Activated CD4-positive, CD25-positive, alpha-beta regulatory T cell treated with anti-CD3 and anti-CD28 coated beads, Interleukin-2, amount 50 U/mL, for 24 hours (primary cell): ENCODE measurements around the gene NAP1L4.
A peak's percentile ranks its signal among the peaks of the same experiment; 100 is the strongest.

Source experiments
- ATAC-seq, 2 donors: fragments of 150-1000 bp; cut with Tn5 transposase; one replicate each; pipeline ENCODE4 v1.10.0; 2021; ENCODE audit warnings: mild to moderate bottlenecking in 1 of 2, moderate library complexity in 1 of 2

NAP1L4 gene

DNA sequence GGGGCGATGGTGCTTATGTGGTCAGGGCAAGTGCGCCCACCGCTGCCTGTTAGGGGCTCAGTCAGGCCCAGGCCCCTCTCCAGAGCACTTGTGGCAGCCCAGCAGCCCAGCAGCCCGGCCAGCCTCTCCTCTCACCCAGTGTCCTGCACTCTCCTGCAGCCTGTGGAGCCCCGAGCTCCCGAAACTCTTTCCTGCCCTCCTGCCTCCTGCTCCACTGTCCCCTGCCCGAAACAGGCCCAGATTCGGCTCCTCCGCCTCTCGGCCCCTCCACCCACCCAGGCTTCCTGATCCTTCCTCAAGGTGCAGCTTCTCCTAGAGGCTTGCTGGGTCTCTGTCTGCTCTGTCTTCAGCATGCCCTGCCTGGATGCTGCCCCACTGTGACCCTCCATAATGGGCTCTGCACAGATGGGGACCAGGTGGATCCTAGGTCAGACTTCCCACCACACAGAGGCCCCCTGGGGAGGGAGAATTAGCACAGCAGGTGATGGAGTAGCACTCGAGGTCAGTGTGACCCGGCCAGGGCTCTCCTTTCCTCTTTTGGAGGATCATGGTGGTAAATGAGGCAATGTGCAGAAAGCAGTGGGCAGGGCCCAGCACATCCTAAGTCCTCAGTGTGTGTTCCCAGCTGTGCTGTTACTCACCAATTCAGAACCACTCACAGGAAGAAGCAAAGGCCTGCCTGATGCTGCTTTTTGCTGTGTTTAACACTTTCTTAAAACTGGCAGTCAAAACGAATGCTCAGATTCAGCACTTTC, 18.6 kb upstream of the NAP1L4 start:
- ATAC-seq = no peak

DNA sequence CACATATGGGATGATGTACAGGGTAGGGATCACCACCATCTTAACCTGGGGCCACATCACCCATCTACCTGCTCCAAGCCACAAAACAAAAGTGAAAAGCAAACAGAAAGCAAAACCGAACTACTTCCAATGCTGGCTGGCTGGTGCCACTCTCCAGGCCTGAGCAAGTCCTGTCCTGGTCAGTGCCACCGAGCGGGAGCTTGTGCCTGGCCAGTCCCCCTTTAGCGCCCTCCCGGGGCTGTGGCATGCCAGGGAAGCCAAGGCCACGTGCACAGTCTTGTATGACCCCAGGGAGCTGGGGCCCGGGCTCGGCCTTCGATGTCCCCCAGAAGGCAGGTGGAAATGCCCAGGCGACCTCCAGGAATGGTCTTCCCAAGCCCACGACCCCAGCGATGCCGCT, 17.9 kb upstream of the NAP1L4 start:
- peak in 1 of 2 donors; percentile 2 for ATAC-seq

DNA sequence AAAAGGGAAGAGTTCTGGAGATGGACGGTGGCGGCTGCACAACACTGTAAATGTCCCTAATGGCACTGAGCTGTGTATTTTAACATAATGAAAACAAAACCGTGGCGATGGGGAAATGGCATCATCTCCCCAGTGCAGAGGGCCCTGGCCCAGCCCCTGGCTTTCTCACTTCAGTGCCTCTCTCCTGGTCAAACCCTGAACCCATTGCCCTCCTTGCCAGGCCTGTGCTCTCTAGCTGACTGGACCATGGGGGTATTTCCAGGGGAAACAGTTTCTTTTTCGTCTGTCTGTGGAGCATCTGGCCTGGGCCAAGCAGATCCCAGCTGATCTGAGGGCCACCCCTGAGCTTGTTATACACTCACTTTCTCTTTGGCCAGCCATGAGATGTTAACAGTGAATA, 17.4 kb upstream of the NAP1L4 start:
- peak in 1 of 2 donors; percentile 5 for ATAC-seq

DNA sequence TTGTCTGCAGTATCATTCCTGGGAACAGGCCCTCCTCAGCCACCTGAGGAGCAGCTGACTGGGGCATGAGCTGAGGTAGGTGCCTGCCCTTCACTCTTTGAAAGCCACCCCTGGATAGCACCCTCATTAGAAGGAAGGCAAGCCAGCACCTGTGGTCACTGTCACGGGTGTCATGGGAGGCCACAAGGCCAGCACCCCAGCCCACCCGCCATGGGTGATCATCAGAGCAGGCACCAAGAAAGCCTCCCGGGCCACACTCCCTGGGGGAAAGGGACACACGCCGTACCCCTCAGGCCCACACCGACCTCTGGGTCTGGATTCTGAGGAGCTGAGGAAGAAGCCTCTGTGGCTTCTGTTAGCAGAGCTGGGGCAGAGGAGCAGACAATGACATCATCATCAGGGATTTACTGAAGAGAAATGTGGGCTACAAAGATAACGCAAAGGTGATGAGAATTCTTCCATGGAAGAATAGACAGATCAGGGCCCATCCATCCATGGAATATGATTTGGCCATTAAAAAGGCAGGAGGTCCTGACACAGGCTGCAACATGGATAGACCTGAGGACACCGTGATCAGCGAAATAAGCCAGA, 16.7 kb upstream of the NAP1L4 start:
- ATAC-seq = no peak

DNA sequence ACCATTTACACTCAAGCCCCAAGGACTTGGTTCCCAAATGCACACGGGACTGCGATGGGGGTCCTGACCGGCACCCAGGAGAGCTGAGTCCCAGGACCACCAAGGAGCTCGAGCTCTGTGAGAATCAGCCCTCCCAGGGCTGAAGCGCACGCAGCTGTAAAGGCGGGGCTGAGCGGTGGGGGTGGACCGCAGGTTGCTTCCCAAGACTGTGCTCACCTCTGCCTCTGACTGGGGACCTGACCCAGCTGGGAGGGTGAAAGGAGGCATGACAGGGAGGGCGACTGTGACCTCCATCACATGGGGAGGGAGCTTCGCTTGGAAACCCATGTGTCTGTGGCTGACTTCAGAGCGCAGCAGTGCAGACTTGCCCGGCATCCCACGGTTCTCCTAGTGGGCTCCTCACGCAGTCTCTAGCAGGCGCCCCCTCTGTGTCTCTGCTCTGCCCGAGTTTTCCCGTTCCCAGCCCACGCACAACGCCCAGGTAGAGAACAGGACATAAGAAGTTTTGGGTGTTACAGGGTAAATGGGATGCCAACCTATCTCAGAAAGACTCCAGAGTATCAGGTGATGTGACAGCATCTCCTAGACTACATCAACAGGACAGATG, 15.4 kb upstream of the NAP1L4 start:
- no peak for ATAC-seq

DNA sequence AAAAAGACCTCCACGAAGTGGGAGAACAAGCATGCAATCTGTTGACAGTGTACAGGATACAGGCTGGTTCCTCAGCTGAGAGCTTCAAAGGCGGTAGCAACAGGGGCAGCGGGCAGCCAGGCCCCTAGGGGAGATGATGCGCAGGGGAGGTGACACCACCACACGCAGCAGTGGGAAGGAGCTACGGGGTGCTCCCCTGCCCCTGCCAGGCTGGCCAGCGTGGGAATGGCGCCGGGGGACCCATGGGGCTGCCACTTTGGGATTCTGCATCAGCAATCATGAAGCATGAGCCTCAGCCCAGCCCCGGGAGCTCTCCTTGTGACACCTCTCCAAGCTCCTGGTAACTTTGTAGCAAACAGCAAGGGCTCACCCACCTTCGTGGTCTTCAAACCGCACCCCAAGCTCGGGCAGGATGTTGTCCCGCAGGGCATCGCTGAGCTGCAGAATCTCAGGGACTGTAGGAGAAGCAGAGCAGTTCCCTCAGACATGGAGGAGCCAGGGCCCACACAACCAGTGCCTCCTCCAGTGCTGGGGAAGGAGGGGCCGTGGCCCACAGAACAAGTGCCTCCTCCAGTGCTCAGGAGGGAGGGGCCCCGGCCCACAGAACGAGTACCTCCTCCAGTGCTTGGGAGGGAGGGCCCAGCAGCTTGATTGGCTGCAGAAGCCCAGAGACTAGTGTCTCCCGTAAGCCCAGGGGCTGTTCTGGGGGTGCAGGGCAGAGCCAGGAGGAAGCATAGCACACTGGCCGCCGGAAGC, 14.6 kb upstream of the NAP1L4 start:
- ATAC-seq = no peak

DNA sequence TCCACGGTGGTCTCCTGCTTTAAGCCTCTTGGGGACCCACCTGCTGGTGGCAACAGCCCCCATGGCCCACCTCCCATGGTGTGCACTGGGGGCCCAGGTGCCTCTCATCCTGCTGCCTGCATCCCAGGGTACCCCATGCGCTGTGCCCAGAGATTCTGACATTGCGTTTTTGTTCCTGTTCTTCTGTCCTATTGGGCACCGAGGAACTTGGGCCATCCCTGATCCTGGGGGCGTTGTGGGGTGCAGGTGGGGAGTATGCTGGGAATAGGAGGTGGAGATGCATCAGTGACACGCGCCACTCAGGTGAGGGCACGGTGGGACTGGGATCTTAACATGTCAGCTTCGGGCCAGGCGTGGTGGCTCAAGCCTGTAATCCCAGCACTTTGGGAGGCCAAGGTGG, 12.4 kb upstream of the NAP1L4 start:
- ATAC-seq = no peak

DNA sequence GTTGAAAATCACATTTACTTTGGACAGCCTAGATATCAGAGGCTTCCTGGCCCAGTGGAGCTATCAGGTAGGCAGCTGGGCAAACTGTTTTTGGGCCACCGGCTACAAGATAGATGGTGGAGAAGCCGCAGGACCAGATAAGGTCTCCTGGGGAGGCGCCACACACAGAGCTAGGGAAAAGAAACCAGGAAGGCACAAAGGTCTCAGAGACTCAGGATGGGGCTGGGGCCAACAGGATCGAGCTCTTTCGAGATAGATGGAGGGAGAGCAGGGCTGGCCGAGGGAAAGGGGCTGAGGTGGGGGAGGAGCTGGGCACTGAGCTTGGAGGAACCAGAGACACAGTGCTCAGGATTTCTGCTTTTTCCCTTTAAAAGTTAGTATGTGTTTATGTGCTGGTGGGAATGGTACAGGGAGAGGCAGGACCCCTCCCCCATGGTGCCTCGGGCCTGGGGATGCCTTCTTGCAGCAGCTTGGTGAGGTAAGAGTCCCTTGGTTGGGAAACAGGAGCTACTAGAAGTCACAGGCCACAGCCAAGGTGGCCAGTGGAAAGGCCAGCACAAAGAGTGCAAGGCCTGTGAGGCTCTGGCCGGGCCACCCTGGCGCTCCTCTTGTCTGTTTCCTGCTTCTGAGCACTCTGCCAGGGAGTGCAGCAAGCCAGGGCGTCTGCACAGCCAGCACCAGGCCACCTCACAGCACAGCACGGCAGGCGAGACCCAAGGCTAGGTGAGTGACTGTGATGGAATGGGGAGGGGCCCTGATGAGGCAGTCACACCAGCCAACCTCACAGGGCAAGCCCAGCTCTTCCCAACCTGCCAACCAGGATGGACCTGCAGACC, 11.5 kb upstream of the NAP1L4 start:
- no peak for ATAC-seq

DNA sequence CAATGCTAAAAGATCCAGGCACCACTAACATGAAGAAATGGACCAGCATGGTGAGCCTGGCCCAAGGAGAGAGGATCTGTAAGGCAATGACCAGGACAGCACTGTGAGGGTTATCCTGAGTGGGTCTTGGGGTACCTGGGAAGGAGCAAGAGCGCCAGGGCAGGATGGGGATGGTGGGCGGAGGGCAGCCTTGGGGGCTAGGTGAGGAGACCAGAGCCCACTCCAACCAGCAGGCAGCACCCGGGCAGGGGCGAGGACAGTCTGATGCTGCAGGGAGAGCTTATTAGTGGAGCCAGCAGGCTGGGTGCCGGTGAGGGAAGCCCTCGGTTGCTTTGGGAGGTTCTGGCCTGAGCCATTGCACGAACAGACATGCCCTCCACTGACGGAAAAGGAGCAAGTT, 10.7 kb upstream of the NAP1L4 start:
- no peak for ATAC-seq

DNA sequence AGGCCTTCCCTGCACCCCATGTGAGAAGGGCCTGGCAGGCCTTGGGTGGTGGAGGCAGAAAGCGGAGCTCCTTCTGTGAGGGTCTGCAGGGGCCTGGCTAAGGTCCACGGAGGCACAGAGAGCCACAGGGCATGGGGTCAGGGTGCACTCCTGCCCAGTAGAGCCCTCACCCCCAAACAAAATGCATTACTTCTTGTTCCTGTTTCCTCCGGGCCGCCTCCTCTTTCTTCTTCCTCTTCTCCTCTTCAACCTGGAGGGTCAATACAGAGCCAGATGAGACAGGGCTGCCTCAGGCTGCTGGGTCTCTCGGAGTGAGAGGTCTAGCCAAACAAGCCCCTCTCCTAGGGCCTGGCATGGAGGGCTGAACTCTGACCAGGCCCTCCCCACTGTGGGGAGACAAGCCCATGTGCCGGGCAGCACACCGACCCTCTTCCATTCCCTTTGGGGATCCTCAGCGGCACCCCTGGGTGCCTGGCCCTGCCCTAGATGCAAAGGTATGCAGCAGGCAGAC, 10.3 kb upstream of the NAP1L4 start:
- no peak for ATAC-seq

DNA sequence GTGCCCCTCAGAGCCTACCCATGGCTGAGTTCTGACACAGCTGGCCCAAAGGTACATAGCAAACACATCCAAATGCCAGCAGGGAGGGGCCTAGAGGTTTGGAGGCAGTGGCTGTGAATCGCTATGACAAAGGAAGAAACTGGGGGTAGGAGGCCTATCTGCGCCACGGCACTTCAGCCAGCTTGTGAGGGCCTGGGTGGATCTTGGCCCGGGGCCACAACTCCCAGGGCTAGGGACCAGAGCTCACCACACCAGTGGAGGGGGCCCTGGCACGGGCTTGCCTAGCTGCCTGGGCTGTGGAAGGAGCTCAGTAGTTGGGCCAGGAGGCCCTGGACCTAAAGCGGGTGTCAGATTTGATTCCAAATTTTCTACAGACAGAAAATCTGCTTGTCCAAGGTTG, 9.4 kb upstream of the NAP1L4 start:
- ATAC-seq = no peak

DNA sequence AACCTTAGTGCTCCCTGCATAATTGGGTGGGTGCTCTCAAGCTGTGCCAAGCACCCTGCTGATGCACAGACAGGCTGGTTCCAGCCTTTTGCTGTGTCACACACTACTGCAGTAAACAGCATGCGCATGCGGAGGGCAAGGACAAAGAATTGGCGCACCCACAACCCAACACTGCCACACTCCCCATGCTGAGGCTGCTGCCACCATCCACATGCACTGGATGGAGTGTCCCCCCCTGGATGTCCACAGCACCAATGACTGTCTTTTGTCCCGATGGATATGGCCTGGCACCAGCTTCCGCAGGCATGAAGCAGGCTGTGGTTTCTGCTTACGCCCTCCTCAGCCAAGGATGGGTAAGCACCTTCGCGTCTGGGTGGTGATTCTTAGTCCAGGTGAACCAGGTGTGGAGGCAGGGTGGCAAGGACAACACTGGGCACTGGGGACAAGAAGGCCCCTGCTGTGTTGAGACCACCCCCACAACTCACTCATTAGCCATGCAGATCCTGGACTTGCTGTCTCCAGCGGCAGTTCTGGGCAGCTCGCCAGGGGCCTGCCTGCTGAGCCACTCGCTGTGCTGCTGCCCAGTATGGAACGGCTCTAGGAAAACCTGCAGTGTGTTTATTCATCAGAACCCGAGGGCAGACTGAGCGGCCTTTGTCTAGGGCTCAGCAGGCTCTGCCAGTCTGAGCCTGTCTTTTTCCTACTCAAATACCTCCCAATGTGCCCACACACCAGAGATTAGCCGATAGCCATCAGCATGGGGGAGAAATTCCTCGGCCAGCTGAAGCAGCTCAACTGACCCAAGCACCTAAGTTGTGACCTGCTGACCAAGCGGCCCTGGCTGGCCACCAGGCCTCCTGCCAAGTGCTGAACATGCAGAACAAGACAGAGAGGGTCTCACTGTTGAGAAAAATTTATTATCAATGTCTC, 8.2 kb upstream of the NAP1L4 start:
- ATAC-seq = no peak

DNA sequence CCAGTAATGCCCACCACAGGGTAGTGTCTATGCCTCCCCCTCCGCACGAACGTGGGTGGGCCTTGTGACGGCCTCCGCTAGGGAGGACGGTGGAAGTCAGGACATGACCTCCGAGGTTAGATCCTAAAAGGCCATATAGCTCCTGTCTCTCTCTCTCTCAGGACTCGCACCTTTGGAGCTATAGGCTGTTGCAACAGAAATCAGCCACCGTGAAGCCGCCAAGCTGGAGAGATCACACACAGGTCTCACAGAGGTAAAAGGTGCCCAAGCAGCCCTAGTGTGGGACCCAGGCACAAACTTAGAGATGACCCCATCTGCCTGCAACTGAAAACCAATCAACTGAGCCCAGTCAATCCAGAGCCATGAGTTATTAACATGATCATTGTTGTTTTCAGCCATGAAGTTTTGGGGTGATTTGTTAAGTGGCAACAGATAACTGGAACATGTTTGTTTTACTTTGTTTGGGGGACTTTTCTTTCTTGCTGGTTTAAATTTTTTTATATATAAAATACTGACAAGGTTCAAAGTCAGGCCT, 7.4 kb upstream of the NAP1L4 start:
- ATAC-seq = no peak

DNA sequence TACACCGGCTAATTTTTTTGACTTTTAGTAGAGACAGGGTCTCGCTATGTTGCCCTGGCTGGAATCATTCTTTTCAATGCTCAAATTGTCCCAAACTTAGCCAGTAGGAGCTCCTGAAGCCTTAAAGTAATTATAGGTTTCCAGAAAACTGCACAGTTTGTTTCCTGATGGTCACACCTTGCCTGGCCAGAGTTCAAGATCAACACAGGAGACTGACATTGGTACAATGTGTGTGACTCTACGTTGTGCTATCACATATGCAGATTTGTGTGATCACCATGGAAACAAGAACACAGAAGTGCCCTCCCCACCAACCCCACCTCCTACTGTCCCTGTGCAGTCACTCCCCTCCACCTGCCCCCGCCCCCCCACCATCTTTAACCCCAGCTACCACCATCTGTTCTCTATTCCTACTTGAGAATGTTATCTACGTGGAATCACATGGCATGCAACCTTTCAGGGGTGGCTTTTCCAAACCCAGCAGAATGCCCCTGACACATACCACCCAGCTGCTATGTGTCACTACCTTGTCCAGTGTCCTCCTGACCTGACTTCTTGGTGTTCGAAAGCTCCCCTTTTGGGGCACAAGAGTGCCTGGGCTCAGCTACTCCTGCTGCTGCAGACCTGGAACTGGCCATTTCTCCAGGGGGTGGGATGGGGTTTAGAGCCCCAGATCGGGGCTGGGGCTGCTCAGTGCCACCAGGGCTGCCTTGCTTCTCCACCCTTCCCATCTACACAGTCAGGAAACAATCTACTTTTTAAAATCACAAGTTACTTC, 6.1 kb upstream of the NAP1L4 start:
- ATAC-seq = no peak

DNA sequence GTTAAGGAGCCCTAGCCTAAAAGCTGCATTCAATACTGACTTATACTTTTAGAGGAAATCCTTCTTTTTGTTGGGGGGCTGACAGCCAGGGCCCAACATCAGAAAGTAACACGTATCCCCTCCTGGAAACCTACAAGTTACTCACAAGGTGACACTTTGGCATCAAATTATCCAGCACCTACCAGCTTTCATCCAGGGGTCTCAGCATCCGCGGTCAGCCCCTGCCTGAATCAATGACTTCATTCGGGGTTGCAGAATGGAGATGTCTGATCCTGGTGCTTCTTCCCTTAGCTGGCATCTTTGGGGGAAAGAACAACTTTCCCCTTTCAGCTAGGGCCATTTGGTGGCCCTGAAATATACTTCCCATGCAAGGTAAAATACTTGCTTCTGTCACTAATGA, 5.3 kb upstream of the NAP1L4 start:
- ATAC-seq = no peak

DNA sequence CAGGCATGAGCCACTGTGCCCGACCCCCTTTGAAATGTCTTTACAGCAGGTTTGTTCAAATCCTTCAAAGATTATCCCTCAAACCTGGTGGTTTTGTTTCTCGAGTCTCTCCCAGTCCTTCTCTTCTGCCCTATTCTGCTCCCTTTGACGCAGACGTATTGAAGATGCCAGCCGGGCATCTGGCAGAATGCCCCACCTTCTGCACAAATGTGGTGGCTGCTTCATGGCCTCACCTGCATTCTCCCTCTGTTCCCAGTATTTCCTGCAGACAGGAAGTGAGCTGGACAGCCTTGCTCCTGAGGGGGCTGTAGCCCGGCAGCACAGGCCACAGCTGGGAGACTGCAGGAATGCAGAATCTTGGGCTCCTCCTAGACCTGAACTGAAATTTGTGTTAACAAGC, 4.8 kb upstream of the NAP1L4 start:
- ATAC-seq = no peak

DNA sequence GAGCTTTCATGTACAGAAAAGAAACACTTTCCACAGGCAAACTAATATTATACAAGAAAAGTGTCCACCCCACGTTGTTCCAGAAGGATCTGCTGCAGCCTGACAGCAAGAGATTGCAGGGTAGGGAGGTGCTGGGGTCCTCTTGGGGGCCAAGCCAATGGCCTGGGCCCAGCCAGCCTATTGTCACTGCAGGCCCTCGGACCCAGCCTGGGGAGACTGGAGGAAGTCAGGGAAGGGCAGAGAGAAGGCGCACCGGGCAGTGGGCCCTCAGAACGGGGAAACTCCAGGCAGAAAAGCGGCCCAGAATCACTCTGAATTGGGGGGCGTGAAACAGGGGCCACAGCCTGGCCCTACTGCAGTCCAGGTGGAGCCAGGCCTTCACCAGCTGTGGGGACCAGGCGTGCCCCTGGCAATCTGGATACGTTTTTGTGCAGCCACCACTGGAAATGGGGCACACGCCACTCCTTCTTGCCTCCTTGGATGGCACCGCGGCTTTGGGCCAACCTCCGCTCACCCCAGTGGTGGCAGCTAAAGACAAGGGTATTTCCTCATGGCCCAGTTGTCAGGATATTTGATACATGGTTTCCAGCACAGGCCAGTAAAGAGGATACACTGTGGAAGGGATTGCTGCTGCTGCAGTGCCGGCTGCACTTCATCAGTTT, 3.9 kb upstream of the NAP1L4 start:
- no peak for ATAC-seq

DNA sequence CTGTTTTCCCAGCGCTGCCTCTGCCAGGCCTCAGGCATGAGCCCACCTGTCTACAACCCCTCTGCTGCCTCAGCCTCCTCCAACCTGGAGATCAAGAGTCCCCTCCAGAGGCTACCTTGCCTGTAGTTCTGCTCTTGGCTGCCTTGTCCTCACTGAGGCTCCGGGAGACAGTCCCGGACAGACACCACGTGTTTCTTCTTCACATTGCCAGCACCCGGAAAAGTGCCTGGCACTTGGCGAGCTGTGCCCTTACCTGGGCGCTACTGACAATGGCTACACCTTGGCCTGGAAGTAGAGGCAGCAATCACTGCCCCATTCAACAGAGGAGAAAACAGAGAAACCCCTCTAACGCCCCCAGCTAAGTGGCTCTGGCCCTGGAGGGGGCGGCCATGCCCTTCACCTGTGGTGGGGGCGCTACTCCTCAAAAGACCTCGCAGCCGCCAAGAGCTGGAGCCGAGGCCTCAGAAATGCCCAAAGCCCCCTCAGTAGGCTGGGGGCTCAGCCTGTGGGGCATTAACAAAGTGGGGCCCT, 3.0 kb upstream of the NAP1L4 start:
- no peak for ATAC-seq

DNA sequence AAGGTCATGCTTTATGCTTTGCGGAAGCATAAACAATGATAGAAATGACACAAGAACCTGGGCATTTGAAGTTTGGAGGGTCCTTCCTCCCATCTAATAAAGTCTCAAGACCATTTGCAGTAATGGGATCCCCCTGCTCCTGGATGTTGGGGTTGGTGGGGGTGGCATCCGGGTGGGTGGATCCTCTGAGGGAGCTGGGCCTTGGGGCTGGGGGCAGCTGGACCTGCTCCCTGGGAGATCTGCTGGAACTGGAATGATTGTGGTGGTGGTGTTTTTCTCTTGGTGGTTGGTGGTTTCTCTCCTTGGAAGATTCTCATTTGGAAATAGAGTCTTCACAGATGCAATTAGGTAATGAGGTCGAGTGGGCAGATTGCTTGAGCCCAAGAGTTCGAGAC, 2.2 kb upstream of the NAP1L4 start:
- ATAC-seq = no peak

DNA sequence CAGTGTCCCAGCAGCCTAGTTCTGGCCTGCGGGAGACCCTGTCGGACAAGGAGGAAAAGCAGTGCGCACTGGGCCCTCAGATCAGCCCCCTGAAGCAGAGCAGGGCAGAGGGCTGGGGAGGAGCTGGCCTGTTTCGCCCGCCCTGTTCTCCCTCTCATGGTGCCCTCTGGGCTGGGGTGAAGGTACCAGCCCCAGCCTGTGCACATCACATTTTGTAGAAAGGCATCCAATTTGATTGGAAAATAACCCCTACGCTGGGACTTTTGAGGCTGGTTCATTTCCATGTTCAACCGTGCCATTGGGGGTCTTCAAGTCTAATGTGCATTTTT, 832 bp upstream of the NAP1L4 start:
- ATAC-seq = no peak
